IMR-90 (cell line): ENCODE data around the gene UGGT2. TPM values are rescaled to one million over a fixed set of nuclear protein-coding genes. Genes with fewer than 3 reads are reported as not detected.

Source experiments
- ATAC-seq: fragments of 200-7000 bp; cut with Tn5 transposase; 2 replicates; pipeline ENCODE4 v1.9.1; 2020; ENCODE audit warnings: low read depth, mild to moderate bottlenecking, moderate library complexity
- BruUV-seq: library from RNA; stranded (reverse); fragments of 400-500 nt; replicated peaks from 2 replicates; lab custom pipeline; 2021; lab: Mats Ljungman, UMichigan
- CTCF ChIA-PET: fragments of 300-600 bp; formaldehyde crosslinking; extraction: SDS; loops from one replicate; lab custom pipeline; 2021; ENCODE audit warnings: antibody characterized with exemption; lab: Yijun Ruan, JAX
- POLR2A ChIA-PET: fragments of 300-600 bp; sonication (Branson Sonifier 250); formaldehyde crosslinking; loops from one replicate; lab custom pipeline; 2022; ENCODE audit warnings: antibody characterized with exemption; ENCODE audit not compliant: unreplicated experiment; lab: Charles Lee
- DNase-seq: peaks from one replicate; pipeline ENCODE4 v3.0.0; 2013
- H2AFZ ChIP-seq: replicated peaks from 2 replicates; pipeline ENCODE3; 2013; ENCODE audit warnings: low read length, mild to moderate bottlenecking; ENCODE audit not compliant: poor library complexity
- H2AK5ac ChIP-seq: 2 replicates; pipeline ENCODE4 v1.6.1; 2013; ENCODE audit warnings: low read depth, low read length, inconsistent platforms
- H2AK9ac ChIP-seq: replicated peaks from 2 replicates; pipeline ENCODE3; 2013; ENCODE audit warnings: mild to moderate bottlenecking, low read depth, low read length, moderate library complexity; ENCODE audit not compliant: poor library complexity
- H2BK120ac ChIP-seq: 2 replicates; pipeline ENCODE4 v1.6.1; 2013; ENCODE audit warnings: low read depth, low read length, inconsistent platforms
- H2BK15ac ChIP-seq: 3 replicates; pipeline ENCODE4 v1.6.1; 2013; ENCODE audit warnings: low read depth, low read length, inconsistent platforms
- H2BK20ac ChIP-seq: 2 replicates; pipeline ENCODE4 v1.6.1; 2013; ENCODE audit warnings: low read depth, mild to moderate bottlenecking, inconsistent platforms, low read length, moderate library complexity
- H2BK5ac ChIP-seq: 2 replicates; pipeline ENCODE4 v1.6.1; 2013; ENCODE audit warnings: mild to moderate bottlenecking, low read depth, low read length, inconsistent platforms; ENCODE audit not compliant: poor library complexity, severe bottlenecking
- H3K14ac ChIP-seq: replicated peaks from 2 replicates; pipeline ENCODE4 v1.6.1; 2013; ENCODE audit warnings: low read depth, low read length, inconsistent platforms
- H3K18ac ChIP-seq: 2 replicates; pipeline ENCODE4 v1.6.1; 2013; ENCODE audit warnings: low read depth, low read length, control low read depth
- H3K23ac ChIP-seq: 2 replicates; pipeline ENCODE4 v1.6.1; 2013; ENCODE audit warnings: low read depth, low read length, inconsistent platforms
- H3K27ac ChIP-seq: 2 replicates; pipeline ENCODE4 v1.5.1; 2013; ENCODE audit warnings: mild to moderate bottlenecking, control low read depth, low read length; ENCODE audit not compliant: insufficient read depth
- H3K27me3 ChIP-seq: 2 replicates; pipeline ENCODE4 v1.6.1; 2013; ENCODE audit warnings: low read length; ENCODE audit not compliant: control insufficient read depth, insufficient read depth
- H3K36me3 ChIP-seq: 2 replicates; pipeline ENCODE4 v1.6.1; 2013; ENCODE audit warnings: low read length, mixed read lengths; ENCODE audit not compliant: control insufficient read depth, insufficient read depth
- H3K4ac ChIP-seq: 2 replicates; pipeline ENCODE4 v1.6.1; 2013; ENCODE audit warnings: low read depth, low read length, inconsistent platforms
- H3K4me1 ChIP-seq: 2 replicates; pipeline ENCODE4 v1.6.1; 2013; ENCODE audit warnings: low read length, mixed read lengths; ENCODE audit not compliant: control insufficient read depth, insufficient read depth
- H3K4me2 ChIP-seq: 2 replicates; pipeline ENCODE4 v1.6.1; 2013; ENCODE audit warnings: low read depth, mild to moderate bottlenecking, control low read depth, low read length, moderate library complexity
- H3K4me3 ChIP-seq: 2 replicates; pipeline ENCODE4 v1.5.1; 2013; ENCODE audit warnings: low read depth, mild to moderate bottlenecking, control low read depth, low read length, moderate library complexity; ENCODE audit not compliant: insufficient read depth
- H3K56ac ChIP-seq: 2 replicates; pipeline ENCODE4 v1.6.1; 2013; ENCODE audit warnings: low read length, inconsistent platforms; ENCODE audit not compliant: insufficient read depth; ENCODE audit errors: extremely low read depth
- H3K79me1 ChIP-seq, 2 experiments: 2 replicates each; pipeline ENCODE4 v1.6.1; 2013; ENCODE audit warnings: low read length in 2 of 2, inconsistent platforms in 1 of 2, low read depth in 1 of 2
- H3K9ac ChIP-seq: 2 replicates; pipeline ENCODE4 v1.6.1; 2013; ENCODE audit warnings: low read depth, low read length, control low read depth
- H3K9me1 ChIP-seq: 2 replicates; pipeline ENCODE4 v1.6.1; 2013; ENCODE audit warnings: low read length, inconsistent platforms; ENCODE audit not compliant: insufficient read depth
- H3K9me3 ChIP-seq: 2 replicates; pipeline ENCODE4 v1.6.1; 2013; ENCODE audit warnings: low read length; ENCODE audit not compliant: control insufficient read depth, insufficient read depth
- H4K20me1 ChIP-seq: 2 replicates; pipeline ENCODE4 v1.6.1; 2013; ENCODE audit warnings: low read length, inconsistent platforms; ENCODE audit not compliant: insufficient read depth
- H4K5ac ChIP-seq: 2 replicates; pipeline ENCODE4 v1.6.1; 2013; ENCODE audit warnings: mild to moderate bottlenecking, low read depth, low read length, control low read depth
- H4K8ac ChIP-seq, 2 experiments: 2 replicates each; pipeline ENCODE4 v1.6.1; 2013; ENCODE audit warnings: low read depth in 2 of 2, low read length in 2 of 2, control low read depth in 1 of 2, inconsistent platforms in 1 of 2
- H4K91ac ChIP-seq: 2 replicates; pipeline ENCODE4 v1.6.1; 2013; ENCODE audit warnings: low read depth, low read length, inconsistent platforms; ENCODE audit not compliant: insufficient read depth
- BHLHE40 ChIP-seq: fragments of 150-350 bp; IDR thresholded peaks from 2 replicates; pipeline ENCODE4 v1.6.1; 2016; ENCODE audit warnings: mild to moderate bottlenecking, low read depth, low read length
- FOS ChIP-seq: fragments of 150-350 bp; IDR thresholded peaks from 2 replicates; pipeline ENCODE4 v1.6.1; 2016; ENCODE audit warnings: low read depth, low read length
- MAZ ChIP-seq: IDR thresholded peaks from 2 replicates; pipeline ENCODE4 v1.6.1; 2012; ENCODE audit warnings: low read depth, mild to moderate bottlenecking, low read length, improper control_type of control experiment, moderate library complexity, borderline replicate concordance
- MXI1 ChIP-seq: IDR thresholded peaks from 2 replicates; pipeline ENCODE4 v1.6.1; 2012; ENCODE audit warnings: low read depth, mild to moderate bottlenecking, low read length, moderate library complexity, borderline replicate concordance
- USF2 ChIP-seq: fragments of 150-350 bp; IDR thresholded peaks from 2 replicates; pipeline ENCODE4 v1.6.1; 2017; ENCODE audit warnings: mild to moderate bottlenecking, antibody characterized with exemption, low read length, low read depth
- dilution Hi-C: fragments of 300-500 bp; cut with HindIII; formaldehyde crosslinking; loops from one replicate; pipeline ENCODE4 v1.14.3; 2018; ENCODE audit warnings: low sequenced_read_pairs; ENCODE audit not compliant: unreplicated experiment
- in situ Hi-C: fragments of 300-500 bp; cut with MboI; formaldehyde crosslinking; loops from 3 replicates; pipeline ENCODE4 v1.14.3; 2019; ENCODE audit warnings: low sequenced_read_pairs, inconsistent platforms, mixed read lengths
- intact Hi-C: fragments of 100-400 bp; cut with micrococcal nuclease; formaldehyde crosslinking; loops from 2 replicates; pipeline ENCODE4 v1.10.0; 2022
- polyA plus RNA-seq, 3 experiments: library from polyadenylated mRNA; depleted of rRNA; stranded (reverse); fragments of >200 nt; gene quantifications; 2 replicates each; pipeline ENCODE4 v1.2.3, GENCODE V29; 2012; ENCODE audit warnings: low replicate concordance in 1 of 3
- total RNA-seq: library from RNA; depleted of rRNA; stranded (reverse); fragments of >200 nt; gene quantifications from 2 replicates; pipeline ENCODE4 v1.2.3, GENCODE V29; 2012

Gene UGGT2
- total and polyA plus RNA-seq, 2 of the 4 experiments (the other 2 are of a cell fraction): 21.4 to 40.1 TPM

DNA sequence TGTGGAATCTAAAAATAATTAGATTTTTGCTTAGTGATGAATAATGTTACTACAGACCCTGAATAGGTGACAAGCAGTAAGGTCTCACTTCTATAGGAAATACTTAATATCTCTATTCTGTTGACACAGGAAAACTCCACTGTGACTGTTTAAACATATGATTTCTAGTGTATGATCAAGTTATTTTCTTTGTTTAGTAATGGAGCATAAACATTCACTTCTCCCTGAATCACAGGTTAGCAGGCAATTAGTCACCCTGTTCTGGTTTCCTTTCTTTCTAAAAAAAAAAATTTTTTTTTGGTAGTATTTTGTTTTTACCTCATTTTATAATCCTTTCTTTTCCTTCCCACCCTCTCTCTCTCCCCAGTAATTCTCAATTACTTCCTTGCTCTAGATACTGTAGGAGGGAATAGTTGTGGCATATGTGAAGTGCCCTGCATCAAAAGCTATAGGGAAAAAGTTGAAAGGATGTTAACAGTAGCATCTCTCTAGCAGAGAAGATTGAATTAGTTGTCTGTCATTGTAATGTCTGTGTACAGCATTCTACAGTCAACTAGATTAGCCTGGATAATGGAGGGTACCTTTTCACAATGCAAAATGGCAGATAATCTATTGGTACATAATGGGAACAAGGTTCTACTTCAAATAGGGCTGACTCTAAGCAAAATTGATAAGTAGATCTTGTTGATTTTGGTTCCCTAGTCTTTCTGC lies 40.2 kb upstream of the UGGT2 start:
- Histone ChIP-seq H3K27ac (no peak overlapping the region), H3K18ac (no peak overlapping the region), H4K8ac (no peak overlapping the region), H2BK20ac (no peak overlapping the region), H3K9ac (no peak overlapping the region), H2AFZ (no peak overlapping the region), H2AK5ac (no peak overlapping the region), H3K4me2 (no peak overlapping the region), H3K4ac (no peak overlapping the region), H2BK5ac (no peak overlapping the region), H3K9me1 (no peaks in the 10 kb centered on the region), H3K79me1 (no peaks in the 10 kb centered on the region), H2AK9ac (no peak overlapping the region), H2BK120ac (no peak overlapping the region), H4K5ac (no peak overlapping the region), H3K23ac (no peak overlapping the region), H3K4me3 (no peak overlapping the region), H3K4me1 (no peaks in the 10 kb centered on the region), H3K56ac (no peak overlapping the region), H4K91ac (no peak overlapping the region), H2BK15ac (no peak overlapping the region), H3K9me3 (no peaks in the 10 kb centered on the region), H3K14ac (no peak overlapping the region), H3K27me3 (peaks cover 36% of the 10 kb centered on the region), H3K36me3 (no peaks in the 10 kb centered on the region), H4K20me1 (no peaks in the 10 kb centered on the region)
- intact Hi-C loops: no loop called here
- ChIA-PET CTCF (no interaction called here), POLR2A (no interaction called here)
- no TSS peak for BruUV-seq
- dilution Hi-C loops: no loop called here
- in situ Hi-C loops: no loop called here
- ATAC-seq: no peak
- TF ChIP-seq USF2 (no peak), MAZ (no peak), FOS (no peak), BHLHE40 (no peak), MXI1 (no peak)
- DNase-seq: no peak
